K562 (cell line): Measurements from ENCODE around the gene ECT2. TPM values are rescaled to one million over a fixed set of nuclear protein-coding genes. Genes with fewer than 3 reads are reported as not detected.

Source experiments
- ATAC-seq: fragments of 200-7000 bp; cut with Tn5 transposase; 3 replicates; pipeline ENCODE4 v1.9.1; 2020; ENCODE audit warnings: moderate library complexity
- BruUV-seq: library from RNA; stranded (reverse); fragments of 400-500 nt; replicated peaks from 2 replicates; lab custom pipeline; 2021; lab: Mats Ljungman, UMichigan
- CTCF ChIA-PET: fragments of 300-600 bp; formaldehyde crosslinking; extraction: SDS; loops from one replicate; lab custom pipeline; 2021; ENCODE audit warnings: low intra/inter-chr PET ratio; lab: Yijun Ruan, JAX
- POLR2A ChIA-PET: fragments of 300-600, 350-650 bp; sonication (Branson Sonifier 250); formaldehyde crosslinking; extraction: SDS; loops from one replicate; lab custom pipeline; 2021; ENCODE audit warnings: antibody characterized with exemption, inconsistent platforms; lab: Yijun Ruan, JAX
- DNase-seq, 4 experiments: peaks; one replicate each; pipeline versions ENCODE4 v3.0.0 to v3.0.0-alpha.2; 2011 to 2018; ENCODE audit warnings: low spot score in 3 of 4, mixed read lengths in 3 of 4; ENCODE audit errors: extremely low read depth in 1 of 4
- FAIRE-seq: peaks from 2 replicates; lab custom pipeline; 2011; peaks lifted over from hg19 to GRCh38; lab: Jason Lieb, UNC
- H2AFZ ChIP-seq: 2 replicates; pipeline ENCODE4 v1.6.0; 2011; ENCODE audit warnings: low read depth, low read length, control low read depth, inconsistent platforms
- H3K27ac ChIP-seq: fragments of 200-600 bp; 3 replicates; pipeline ENCODE4 v1.8.0; 2011; ENCODE audit warnings: low read depth, mild to moderate bottlenecking, control low read depth, inconsistent platforms, low read length, moderate library complexity, mixed read lengths; ENCODE audit errors: extremely low read depth
- H3K27me3 ChIP-seq, 2 experiments: fragments of 300-600 bp in 1 of 2; 2 replicates in 1 of 2; 3 replicates in 1 of 2; pipeline versions ENCODE4 v1.6.0 to v1.8.0; 2011; ENCODE audit warnings: inconsistent platforms in 2 of 2, low read length in 2 of 2, mild to moderate bottlenecking in 1 of 2, mixed read lengths in 1 of 2, moderate library complexity in 1 of 2; ENCODE audit not compliant: control insufficient read depth in 2 of 2, insufficient read depth in 2 of 2
- H3K36me3 ChIP-seq: fragments of 300-600 bp; 3 replicates; pipeline ENCODE4 v1.8.0; 2011; ENCODE audit warnings: mild to moderate bottlenecking, low read length, inconsistent platforms; ENCODE audit not compliant: control insufficient read depth, insufficient read depth
- H3K4me1 ChIP-seq, 2 experiments: fragments of 200-600 bp in 1 of 2; replicated peaks in 1 of 2; 2 replicates in 1 of 2; 3 replicates in 1 of 2; pipeline versions ENCODE4 v1.5.1 to v1.8.0; 2011; ENCODE audit warnings: inconsistent platforms in 2 of 2, low read length in 2 of 2, mild to moderate bottlenecking in 1 of 2, mixed read lengths in 1 of 2, moderate library complexity in 1 of 2; ENCODE audit not compliant: control insufficient read depth in 2 of 2, insufficient read depth in 2 of 2
- H3K4me2 ChIP-seq: 2 replicates; pipeline ENCODE4 v1.6.1; 2011; ENCODE audit warnings: low read length, control low read depth, inconsistent platforms, mixed read lengths; ENCODE audit not compliant: insufficient read depth
- H3K4me3 ChIP-seq: fragments of 200-600 bp; sonication (generic), shearing (Covaris generic); 2 replicates; pipeline ENCODE4 v1.5.1; 2016; ENCODE audit warnings: control low read depth, inconsistent platforms
- H3K79me2 ChIP-seq: fragments of 200-600 bp; 3 replicates; pipeline ENCODE4 v1.8.0; 2011; ENCODE audit warnings: low read length, inconsistent platforms; ENCODE audit not compliant: control insufficient read depth, insufficient read depth
- H3K9ac ChIP-seq, 2 experiments: 2 replicates each; pipeline versions ENCODE4 v1.6.0 to v1.6.1; 2011; ENCODE audit warnings: low read depth in 2 of 2, low read length in 2 of 2, control low read depth in 1 of 2, inconsistent platforms in 1 of 2, mild to moderate bottlenecking in 1 of 2, mixed read lengths in 1 of 2; ENCODE audit not compliant: insufficient read depth in 1 of 2
- H3K9me1 ChIP-seq: one replicate; pipeline ENCODE4 v1.6.0; 2011; ENCODE audit warnings: inconsistent platforms, mild to moderate bottlenecking, low read length, moderate library complexity; ENCODE audit not compliant: control insufficient read depth, insufficient read depth
- H3K9me3 ChIP-seq: replicated peaks from 2 replicates; pipeline ENCODE4 v1.5.1; 2011; ENCODE audit warnings: low read depth, low read length, inconsistent platforms; ENCODE audit not compliant: control insufficient read depth, insufficient read depth
- H4K20me1 ChIP-seq: replicated peaks from 2 replicates; pipeline ENCODE4 v1.6.1; 2011; ENCODE audit warnings: low read length, inconsistent platforms, mixed read lengths; ENCODE audit not compliant: control insufficient read depth, insufficient read depth
- HSF4 ChIP-seq: fragments of 250-450 bp; sonication (Bioruptor Pico); IDR thresholded peaks from 2 replicates; pipeline ENCODE4 v2.1.2; 2022; ENCODE audit warnings: mild to moderate bottlenecking, moderate library complexity, borderline replicate concordance
- KLF10 ChIP-seq: fragments of 250-450 bp; sonication (Bioruptor Pico); IDR thresholded peaks from 2 replicates; pipeline ENCODE4 v1.6.1; 2021; ENCODE audit warnings: matching md5 sums
- MAFF ChIP-seq: IDR thresholded peaks from 2 replicates; pipeline ENCODE4 v1.6.1; 2012; ENCODE audit warnings: low read length, improper control_type of control experiment
- RBM25 ChIP-seq: fragments of 200-400 bp; formaldehyde crosslinking; IDR thresholded peaks from 2 replicates; pipeline ENCODE4 v1.6.1; 2018; ENCODE audit warnings: low read length, low read depth, moderate library complexity; ENCODE audit not compliant: severe bottlenecking
- RFX5 ChIP-seq: IDR thresholded peaks from 2 replicates; pipeline ENCODE4 v1.6.1; 2011; ENCODE audit warnings: low read depth, mild to moderate bottlenecking, improper control_type of control experiment, low read length
- ZFX ChIP-seq: sonication (generic); formaldehyde crosslinking; IDR thresholded peaks from 2 replicates; pipeline ENCODE4 v1.8.0; 2022; ENCODE audit warnings: mild to moderate bottlenecking, missing genetic modification reagents, moderate library complexity
- ZNF316 ChIP-seq: fragments of 450-650 bp; IDR thresholded peaks from 2 replicates; pipeline ENCODE4 v1.6.1; 2016
- ZNF384 ChIP-seq: IDR thresholded peaks from 2 replicates; pipeline ENCODE4 v1.6.1; 2012; ENCODE audit warnings: low read depth, low read length, improper control_type of control experiment
- ZNF707 ChIP-seq: fragments of 250-450 bp; sonication (Bioruptor Pico); conservative IDR thresholded peaks from 2 replicates; pipeline ENCODE4 v1.8.0; 2022; ENCODE audit warnings: inconsistent platforms, mild to moderate bottlenecking, moderate library complexity
- WGBS: fragments of 100-300 bp; shearing (Covaris generic); methylation state at CpG from one replicate; pipeline ENCODE4 v1.1.6; 2016; ENCODE audit warnings: low coverage, mixed read lengths; ENCODE audit not compliant: insufficient coverage; ENCODE audit errors: missing lambda C conversion rate; 5-methylcytosine and 5-hydroxymethylcytosine counted together
- in situ Hi-C: fragments of 300-500 bp; cut with MboI; formaldehyde crosslinking; loops from 4 replicates; pipeline ENCODE4 v1.15.0; 2018; ENCODE audit warnings: inconsistent platforms, mixed read lengths
- intact Hi-C: fragments of 100-400 bp; cut with micrococcal nuclease; formaldehyde crosslinking; loops from 2 replicates; pipeline ENCODE4 v1.14.2; 2022
- polyA plus RNA-seq, 8 experiments: library from polyadenylated mRNA; depleted of rRNA in 4 of 8; stranded (reverse) in 5 of 8; unstranded in 3 of 8; fragments of >200 nt; fragmentation: Nextera tagmentation in 2 of 8; fragmentation: Illumina TruSeq in 1 of 8; extraction: Ambion mirVana in 2 of 8; extraction: Trizol in 1 of 8; gene quantifications; 2 replicates each; pipeline versions ENCODE4 v1.2.1 to v1.2.3, GENCODE V29; 2011 to 2014; ENCODE audit warnings: inconsistent platforms in 1 of 8, missing spikeins in 1 of 8
- total RNA-seq, 7 experiments: library from RNA; depleted of rRNA in 6 of 7; stranded (reverse); fragments of >200 nt in 6 of 7; fragmentation: Illumina TruSeq in 2 of 7; extraction: Trizol in 2 of 7; gene quantifications; 2 replicates each; pipeline versions ENCODE4 v1.2.1 to v1.2.3, GENCODE V29; 2011 to 2021; ENCODE audit warnings: low replicate concordance in 1 of 7
- TF ChIP-seq, protein P1 (sequence below), 2 experiments: fragments of 450-650 bp in 1 of 2; IDR thresholded peaks; 2 replicates each; pipeline ENCODE4 v1.6.1; 2011 to 2017; ENCODE audit warnings: low read depth in 2 of 2, antibody characterized with exemption in 1 of 2, borderline replicate concordance in 1 of 2, low read length in 1 of 2, mild to moderate bottlenecking in 1 of 2, mixed read lengths in 1 of 2; ENCODE audit not compliant: control insufficient read depth in 1 of 2
- TF ChIP-seq, protein P2 (sequence below): fragments of 250-450 bp; sonication (Bioruptor Pico); IDR thresholded peaks from 2 replicates; pipeline ENCODE4 v1.9.0; 2021; ENCODE audit warnings: mild to moderate bottlenecking, inconsistent platforms

Gene ECT2
- total and polyA plus RNA-seq, 9 of the 15 experiments (the other 6 are each of a cell fraction or from before 2014, with no cell fraction given), result 19.0 to 53.0 (median 36.5) TPM

DNA sequence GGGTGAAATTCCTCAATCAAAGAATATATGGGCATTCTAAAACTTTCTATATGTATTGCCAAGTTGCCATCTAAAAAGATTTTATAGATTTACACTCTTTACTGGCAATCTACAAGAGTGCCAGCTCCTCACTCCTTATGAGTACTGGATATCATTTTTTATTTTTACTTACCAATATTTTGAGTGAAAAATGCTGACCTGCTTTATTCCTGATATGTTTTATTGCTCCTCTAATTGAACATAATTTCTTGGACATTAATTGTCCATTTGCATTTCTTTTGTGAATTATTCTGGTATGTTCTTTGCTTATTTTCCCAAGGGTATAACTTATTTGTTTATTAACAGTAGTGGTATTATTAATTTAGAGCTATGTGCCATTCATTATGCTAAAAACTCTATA, 96.8 kb downstream of the ECT2 start:
- ChIA-PET CTCF (no interaction called here), POLR2A (interaction anchor here (1.4 to 1.6 kb wide), 2 partner anchors 8 to 10 kb away, joined by 3 to 7 read pairs; no protein-coding TSS in a partner anchor)
- Histone ChIP-seq H3K4me1 (peaks cover 0 to 28% of the 10 kb centered on the region in 2 experiments; a peak in 3 of 5 replicates), H4K20me1 (no peaks in the 10 kb centered on the region), H3K79me2 (no peaks in the 10 kb centered on the region), H3K27me3 (no peaks in the 10 kb centered on the region), H3K4me3 (no peak overlapping the region), H3K9me3 (no peaks in the 10 kb centered on the region), H3K4me2 (no peak overlapping the region), H3K9ac (no peak overlapping the region), H3K36me3 (no peaks in the 10 kb centered on the region), H2AFZ (no peak overlapping the region), H3K9me1 (no peaks in the 10 kb centered on the region), H3K27ac (no peak overlapping the region)
- no TSS peak for BruUV-seq
- no peak for ATAC-seq
- intact Hi-C loops (no loop called here), in situ Hi-C loops (no loop called here)
- no peak for DNase-seq
- FAIRE-seq, result no peak
- TF ChIP-seq ZFX (CRISPR knock-in tag) (no peak), MAFF (peak; percentile 5; the same call in 1 of the 2 replicates), ZNF316 (peak; percentile 85)

- no TSS peak for BruUV-seq
- Histone ChIP-seq H3K9ac (no peak overlapping the region), H3K4me2 (no peak overlapping the region), H3K9me3 (no peaks in the 10 kb centered on the region), H3K36me3 (no peaks in the 10 kb centered on the region), H3K27ac (no peak overlapping the region), H3K4me3 (no peak overlapping the region), H3K79me2 (no peaks in the 10 kb centered on the region), H3K27me3 (no peaks in the 10 kb centered on the region), H2AFZ (no peak overlapping the region), H3K9me1 (no peaks in the 10 kb centered on the region), H4K20me1 (no peaks in the 10 kb centered on the region), H3K4me1 (peaks cover 0 to 29% of the 10 kb centered on the region in 2 experiments; a peak in 3 of 5 replicates)
- ChIA-PET POLR2A (interaction anchor here (0.9 kb wide), 1 partner anchor 11 kb away, joined by 3 read pairs; no protein-coding TSS in a partner anchor), CTCF (no interaction called here)
- 56% methylated on average over 1 of the region's 1 CpG for WGBS
- FAIRE-seq, result no peak
- in situ Hi-C loops, result no loop called here
- no peak for DNase-seq
- intact Hi-C loops, result no loop called here
- ATAC-seq, result no peak
- TF ChIP-seq, protein P1, sequence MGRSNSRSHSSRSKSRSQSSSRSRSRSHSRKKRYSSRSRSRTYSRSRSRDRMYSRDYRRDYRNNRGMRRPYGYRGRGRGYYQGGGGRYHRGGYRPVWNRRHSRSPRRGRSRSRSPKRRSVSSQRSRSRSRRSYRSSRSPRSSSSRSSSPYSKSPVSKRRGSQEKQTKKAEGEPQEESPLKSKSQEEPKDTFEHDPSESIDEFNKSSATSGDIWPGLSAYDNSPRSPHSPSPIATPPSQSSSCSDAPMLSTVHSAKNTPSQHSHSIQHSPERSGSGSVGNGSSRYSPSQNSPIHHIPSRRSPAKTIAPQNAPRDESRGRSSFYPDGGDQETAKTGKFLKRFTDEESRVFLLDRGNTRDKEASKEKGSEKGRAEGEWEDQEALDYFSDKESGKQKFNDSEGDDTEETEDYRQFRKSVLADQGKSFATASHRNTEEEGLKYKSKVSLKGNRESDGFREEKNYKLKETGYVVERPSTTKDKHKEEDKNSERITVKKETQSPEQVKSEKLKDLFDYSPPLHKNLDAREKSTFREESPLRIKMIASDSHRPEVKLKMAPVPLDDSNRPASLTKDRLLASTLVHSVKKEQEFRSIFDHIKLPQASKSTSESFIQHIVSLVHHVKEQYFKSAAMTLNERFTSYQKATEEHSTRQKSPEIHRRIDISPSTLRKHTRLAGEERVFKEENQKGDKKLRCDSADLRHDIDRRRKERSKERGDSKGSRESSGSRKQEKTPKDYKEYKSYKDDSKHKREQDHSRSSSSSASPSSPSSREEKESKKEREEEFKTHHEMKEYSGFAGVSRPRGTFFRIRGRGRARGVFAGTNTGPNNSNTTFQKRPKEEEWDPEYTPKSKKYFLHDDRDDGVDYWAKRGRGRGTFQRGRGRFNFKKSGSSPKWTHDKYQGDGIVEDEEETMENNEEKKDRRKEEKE (IDR thresholded peaks at IDR 0.05; ENCODE audit: borderline replicate concordance in 1 of 2, control insufficient read depth in 1 of 2, low read depth in 2 of 2, low read length in 1 of 2), result no peak
- TF ChIP-seq ZNF384, result no peak
- no peak for TF ChIP-seq RFX5
- no peak for TF ChIP-seq HSF4
- TF ChIP-seq RBM25, result no peak
- no peak for TF ChIP-seq KLF10 (CRISPR knock-in tag)
- no peak for TF ChIP-seq ZNF707 (CRISPR knock-in tag)
- TF ChIP-seq, protein P2, sequence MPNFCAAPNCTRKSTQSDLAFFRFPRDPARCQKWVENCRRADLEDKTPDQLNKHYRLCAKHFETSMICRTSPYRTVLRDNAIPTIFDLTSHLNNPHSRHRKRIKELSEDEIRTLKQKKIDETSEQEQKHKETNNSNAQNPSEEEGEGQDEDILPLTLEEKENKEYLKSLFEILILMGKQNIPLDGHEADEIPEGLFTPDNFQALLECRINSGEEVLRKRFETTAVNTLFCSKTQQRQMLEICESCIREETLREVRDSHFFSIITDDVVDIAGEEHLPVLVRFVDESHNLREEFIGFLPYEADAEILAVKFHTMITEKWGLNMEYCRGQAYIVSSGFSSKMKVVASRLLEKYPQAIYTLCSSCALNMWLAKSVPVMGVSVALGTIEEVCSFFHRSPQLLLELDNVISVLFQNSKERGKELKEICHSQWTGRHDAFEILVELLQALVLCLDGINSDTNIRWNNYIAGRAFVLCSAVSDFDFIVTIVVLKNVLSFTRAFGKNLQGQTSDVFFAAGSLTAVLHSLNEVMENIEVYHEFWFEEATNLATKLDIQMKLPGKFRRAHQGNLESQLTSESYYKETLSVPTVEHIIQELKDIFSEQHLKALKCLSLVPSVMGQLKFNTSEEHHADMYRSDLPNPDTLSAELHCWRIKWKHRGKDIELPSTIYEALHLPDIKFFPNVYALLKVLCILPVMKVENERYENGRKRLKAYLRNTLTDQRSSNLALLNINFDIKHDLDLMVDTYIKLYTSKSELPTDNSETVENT (CRISPR knock-in tag), result no peak
These were observed 98.4 kb downstream of the ECT2 start for GRCh38 chr3:172848910-172849309.
